Endothelial cell of umbilical vein (primary cell): ENCODE measurements around the gene MYO1E. TPM values are rescaled to one million over a fixed set of nuclear protein-coding genes. Genes with fewer than 3 reads are reported as not detected.

Experiments used
- BruUV-seq: library from RNA; stranded (reverse); fragments of 400-500 nt; replicated peaks from 2 replicates; lab custom pipeline; 2021; lab: Mats Ljungman, UMichigan
- CTCF ChIA-PET: fragments of 300-600, 350-600 bp; sonication (Branson Sonifier 250); formaldehyde crosslinking; loops from one replicate; lab custom pipeline; 2021; ENCODE audit warnings: antibody characterized with exemption, inconsistent platforms; lab: Charles Lee
- POLR2A ChIA-PET: fragments of 300-600, 350-600 bp; sonication (Branson Sonifier 250); formaldehyde crosslinking; loops from one replicate; lab custom pipeline; 2021; ENCODE audit warnings: antibody characterized with exemption, inconsistent platforms; lab: Charles Lee
- DNase-seq: peaks from one replicate; pipeline ENCODE4 v3.0.0-alpha.2; 2011; ENCODE audit warnings: low read depth, low spot score
- FAIRE-seq: peaks from 2 replicates; lab custom pipeline; 2011; peaks lifted over from hg19 to GRCh38; lab: Jason Lieb, UNC
- H2AFZ ChIP-seq: 2 replicates; pipeline ENCODE4 v1.6.0; 2012; ENCODE audit warnings: low read depth, low read length, control low read depth, inconsistent platforms
- H3K27ac ChIP-seq: 2 replicates; pipeline ENCODE4 v1.5.1; 2011; ENCODE audit warnings: low read depth, mild to moderate bottlenecking, control low read depth, low read length, moderate library complexity; ENCODE audit not compliant: insufficient read depth
- H3K27me3 ChIP-seq, 2 experiments: 2 replicates each; pipeline versions ENCODE4 v1.6.0 to v1.6.1; 2011; ENCODE audit warnings: low read length in 2 of 2, mixed read lengths in 1 of 2; ENCODE audit not compliant: control insufficient read depth in 2 of 2, insufficient read depth in 2 of 2
- H3K36me3 ChIP-seq, 2 experiments: 2 replicates in 1 of 2; 3 replicates in 1 of 2; pipeline ENCODE4 v1.5.1; 2011; ENCODE audit warnings: low read length in 2 of 2, mild to moderate bottlenecking in 1 of 2, moderate library complexity in 1 of 2; ENCODE audit not compliant: control insufficient read depth in 2 of 2, insufficient read depth in 2 of 2; ENCODE audit errors: extremely low read depth in 1 of 2
- H3K4me1 ChIP-seq: 3 replicates; pipeline ENCODE4 v1.5.1; 2011; ENCODE audit warnings: mild to moderate bottlenecking, low read length; ENCODE audit not compliant: control insufficient read depth, insufficient read depth; ENCODE audit errors: extremely low read depth
- H3K4me2 ChIP-seq: 2 replicates; pipeline ENCODE4 v1.6.1; 2011; ENCODE audit warnings: low read length, control low read depth, mixed read lengths; ENCODE audit not compliant: insufficient read depth
- H3K4me3 ChIP-seq, 3 experiments: fragments of 200-600 bp in 1 of 3; sonication (generic), shearing (Covaris generic) in 1 of 3; replicated peaks in 1 of 3; 2 replicates each; pipeline ENCODE4 v1.5.1; 2011 to 2016; ENCODE audit warnings: control low read depth in 3 of 3, low read length in 3 of 3, mild to moderate bottlenecking in 2 of 3, inconsistent platforms in 1 of 3, low read depth in 1 of 3, moderate library complexity in 1 of 3; ENCODE audit not compliant: insufficient read depth in 1 of 3
- H3K79me2 ChIP-seq: 2 replicates; pipeline ENCODE4 v1.6.0; 2012; ENCODE audit warnings: low read length, inconsistent platforms; ENCODE audit not compliant: control insufficient read depth, insufficient read depth
- H3K9ac ChIP-seq: replicated peaks from 2 replicates; pipeline ENCODE3; 2011; ENCODE audit warnings: low read length, control low read depth; ENCODE audit not compliant: insufficient read depth; ENCODE audit errors: extremely low read depth
- H3K9me1 ChIP-seq: replicated peaks from 3 replicates; pipeline ENCODE4 v1.6.0; 2011; ENCODE audit warnings: mild to moderate bottlenecking, low read length; ENCODE audit not compliant: control insufficient read depth, insufficient read depth; ENCODE audit errors: extremely low read depth
- H3K9me3 ChIP-seq: replicated peaks from 2 replicates; pipeline ENCODE4 v1.5.1; 2012; ENCODE audit warnings: low read length, inconsistent platforms; ENCODE audit not compliant: control insufficient read depth, insufficient read depth
- H4K20me1 ChIP-seq: replicated peaks from 2 replicates; pipeline ENCODE3; 2011; ENCODE audit warnings: mild to moderate bottlenecking, low read length; ENCODE audit not compliant: control insufficient read depth, insufficient read depth; ENCODE audit errors: extremely low read depth
- FOS ChIP-seq: IDR thresholded peaks from 2 replicates; pipeline ENCODE4 v1.6.1; 2011; ENCODE audit warnings: mild to moderate bottlenecking, low read length, moderate library complexity, borderline replicate concordance; ENCODE audit not compliant: insufficient read depth
- JUN ChIP-seq: IDR thresholded peaks from 2 replicates; pipeline ENCODE4 v1.6.1; 2011; ENCODE audit warnings: borderline replicate concordance, low read depth; ENCODE audit not compliant: insufficient read length, insufficient read depth
- dilution Hi-C: fragments of 300-500 bp; cut with MboI; formaldehyde crosslinking; loops from one replicate; pipeline ENCODE4 v1.15.0; 2019; ENCODE audit warnings: low sequenced_read_pairs; ENCODE audit not compliant: extremely low pct_ligation_motif_present
- intact Hi-C: fragments of 100-400 bp; cut with micrococcal nuclease; formaldehyde crosslinking; loops from one replicate; pipeline ENCODE4 v1.10.0; 2022
- polyA plus RNA-seq, 4 experiments: library from polyadenylated mRNA; depleted of rRNA in 3 of 4; stranded (reverse) in 3 of 4; unstranded in 1 of 4; fragments of >200 nt; gene quantifications; 2 replicates each; pipeline versions ENCODE4 v1.2.1 to v1.2.3, GENCODE V29; 2011 to 2012; ENCODE audit warnings: missing spikeins in 1 of 4
- total RNA-seq: library from RNA; stranded (reverse); gene quantifications from 2 replicates; pipeline ENCODE4 v1.2.3, GENCODE V29; 2021
- TF ChIP-seq, protein P1 (sequence below): IDR thresholded peaks from 2 replicates; pipeline ENCODE4 v1.6.1; 2011; ENCODE audit not compliant: insufficient read depth, insufficient read length
- TF ChIP-seq, protein P2 (sequence below), 2 donors: IDR thresholded peaks; 1 replicate in 1 of 2; 2 replicates in 1 of 2; pipeline ENCODE4 v1.5.1; 2011; ENCODE audit warnings: low read length in 2 of 2, mild to moderate bottlenecking in 2 of 2, moderate library complexity in 2 of 2, control low read depth in 1 of 2, inconsistent platforms in 1 of 2, low read depth in 1 of 2; ENCODE audit not compliant: insufficient read depth in 1 of 2; ENCODE audit errors: extremely low read depth in 1 of 2

MYO1E gene
- total and polyA plus RNA-seq, 2 donors (not counting 3 experiments of a cell fraction or from before 2014, with no cell fraction given) = 31.6 to 218 TPM

DNA sequence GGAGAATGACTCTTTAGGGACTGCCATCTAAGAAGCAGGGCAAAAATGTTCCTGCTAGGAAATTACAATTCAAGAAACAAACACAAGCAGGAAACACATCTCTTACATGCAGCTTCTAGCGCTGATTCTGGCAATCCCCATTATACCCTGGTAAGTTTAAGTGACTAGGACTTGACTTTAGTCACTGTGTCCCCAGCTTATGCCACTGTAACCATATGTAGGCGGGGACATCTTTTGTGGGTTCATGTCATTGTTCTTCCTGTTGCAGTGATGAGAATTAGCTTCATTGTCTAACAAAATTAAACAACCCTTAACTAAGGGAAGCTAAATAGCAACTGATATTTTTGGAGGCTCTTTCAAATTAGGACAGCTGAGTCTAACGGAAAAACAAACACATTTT lies 47.4 kb upstream of the MYO1E start:
- no TSS peak for BruUV-seq

DNA sequence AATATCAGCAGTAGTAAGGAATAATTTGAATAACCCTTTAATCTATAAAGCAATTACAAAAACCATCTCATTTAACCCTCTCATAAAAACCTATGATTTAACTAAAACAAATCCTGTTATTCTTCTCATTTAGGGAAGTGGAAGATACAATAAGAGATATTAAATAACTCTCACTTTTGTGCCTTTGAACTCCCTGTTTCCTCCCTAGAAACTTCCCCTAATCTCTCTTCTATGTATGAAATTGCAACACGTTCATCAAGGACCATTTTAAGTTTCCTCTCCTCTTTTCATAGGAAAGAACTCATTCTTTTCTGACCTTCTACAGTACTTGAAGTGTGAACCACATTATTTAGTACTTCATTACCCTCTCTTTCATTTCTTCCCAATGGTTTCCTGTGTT lies 46.5 kb upstream of the MYO1E start:
- no peaks in the 10 kb centered on the region for H3K79me2 ChIP-seq
- intact Hi-C loops = no loop called here
- H2AFZ ChIP-seq = no peak overlapping the region
- H3K27me3 ChIP-seq = peaks cover 16 to 22% of the 10 kb centered on the region in 2 experiments
- DNase-seq = no peak
- no peak overlapping the region for H3K27ac ChIP-seq
- no peaks in the 10 kb centered on the region for H3K9me1 ChIP-seq
- H3K4me3 ChIP-seq = no peak overlapping the region
- no peaks in the 10 kb centered on the region for H4K20me1 ChIP-seq
- no peaks in the 10 kb centered on the region for H3K4me1 ChIP-seq
- H3K36me3 ChIP-seq = no peaks in the 10 kb centered on the region
- POLR2A ChIA-PET = no interaction called here
- CTCF ChIA-PET = interaction anchor here (1.0 to 1.2 kb wide), 2 partner anchors 26 to 172 kb away, joined by 3 to 5 read pairs; no protein-coding TSS in a partner anchor
- no peak overlapping the region for H3K9ac ChIP-seq
- H3K9me3 ChIP-seq = no peaks in the 10 kb centered on the region
- no peak for FAIRE-seq
- no peak for TF ChIP-seq JUN
- no peak for TF ChIP-seq FOS
- dilution Hi-C loops = no loop called here
- no peak overlapping the region for H3K4me2 ChIP-seq
- BruUV-seq = no TSS peak

More for the DNA sequence above, 47.4 kb upstream of the MYO1E start:
- Histone ChIP-seq H3K9me1 (no peaks in the 10 kb centered on the region), H3K4me3 (no peak overlapping the region), H3K9me3 (no peaks in the 10 kb centered on the region), H3K9ac (no peak overlapping the region), H3K27ac (no peak overlapping the region), H3K4me1 (no peaks in the 10 kb centered on the region), H3K79me2 (no peaks in the 10 kb centered on the region), H2AFZ (no peak overlapping the region), H3K4me2 (no peak overlapping the region), H3K36me3 (no peaks in the 10 kb centered on the region), H4K20me1 (no peaks in the 10 kb centered on the region), H3K27me3 (peaks cover 19 to 23% of the 10 kb centered on the region in 2 experiments)
- POLR2A ChIA-PET = no interaction called here
- DNase-seq = no peak
- intact Hi-C loops = no loop called here
- no peak for TF ChIP-seq JUN
- TF ChIP-seq, protein P1, sequence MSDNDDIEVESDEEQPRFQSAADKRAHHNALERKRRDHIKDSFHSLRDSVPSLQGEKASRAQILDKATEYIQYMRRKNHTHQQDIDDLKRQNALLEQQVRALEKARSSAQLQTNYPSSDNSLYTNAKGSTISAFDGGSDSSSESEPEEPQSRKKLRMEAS = no peak
- TF ChIP-seq, protein P2, sequence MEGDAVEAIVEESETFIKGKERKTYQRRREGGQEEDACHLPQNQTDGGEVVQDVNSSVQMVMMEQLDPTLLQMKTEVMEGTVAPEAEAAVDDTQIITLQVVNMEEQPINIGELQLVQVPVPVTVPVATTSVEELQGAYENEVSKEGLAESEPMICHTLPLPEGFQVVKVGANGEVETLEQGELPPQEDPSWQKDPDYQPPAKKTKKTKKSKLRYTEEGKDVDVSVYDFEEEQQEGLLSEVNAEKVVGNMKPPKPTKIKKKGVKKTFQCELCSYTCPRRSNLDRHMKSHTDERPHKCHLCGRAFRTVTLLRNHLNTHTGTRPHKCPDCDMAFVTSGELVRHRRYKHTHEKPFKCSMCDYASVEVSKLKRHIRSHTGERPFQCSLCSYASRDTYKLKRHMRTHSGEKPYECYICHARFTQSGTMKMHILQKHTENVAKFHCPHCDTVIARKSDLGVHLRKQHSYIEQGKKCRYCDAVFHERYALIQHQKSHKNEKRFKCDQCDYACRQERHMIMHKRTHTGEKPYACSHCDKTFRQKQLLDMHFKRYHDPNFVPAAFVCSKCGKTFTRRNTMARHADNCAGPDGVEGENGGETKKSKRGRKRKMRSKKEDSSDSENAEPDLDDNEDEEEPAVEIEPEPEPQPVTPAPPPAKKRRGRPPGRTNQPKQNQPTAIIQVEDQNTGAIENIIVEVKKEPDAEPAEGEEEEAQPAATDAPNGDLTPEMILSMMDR (IDR thresholded peaks at IDR 0.05; ENCODE audit: extremely low read depth in 1 of 2, insufficient read depth in 1 of 2, low read depth in 1 of 2, low read length in 2 of 2) = no peak
- FAIRE-seq = no peak
- CTCF ChIA-PET = no interaction called here
- dilution Hi-C loops = no loop called here
